ENCODE measurements around the gene POLQ. TPM values are rescaled to one million over a fixed set of nuclear protein-coding genes. Genes with fewer than 3 reads are reported as not detected.

Gene POLQ
- total and polyA plus RNA-seq, 9 of the 15 experiments (the other 6 are each of a cell fraction or from before 2014, with no cell fraction given): 1.5 to 19.0 (median 8.8) TPM

DNA sequence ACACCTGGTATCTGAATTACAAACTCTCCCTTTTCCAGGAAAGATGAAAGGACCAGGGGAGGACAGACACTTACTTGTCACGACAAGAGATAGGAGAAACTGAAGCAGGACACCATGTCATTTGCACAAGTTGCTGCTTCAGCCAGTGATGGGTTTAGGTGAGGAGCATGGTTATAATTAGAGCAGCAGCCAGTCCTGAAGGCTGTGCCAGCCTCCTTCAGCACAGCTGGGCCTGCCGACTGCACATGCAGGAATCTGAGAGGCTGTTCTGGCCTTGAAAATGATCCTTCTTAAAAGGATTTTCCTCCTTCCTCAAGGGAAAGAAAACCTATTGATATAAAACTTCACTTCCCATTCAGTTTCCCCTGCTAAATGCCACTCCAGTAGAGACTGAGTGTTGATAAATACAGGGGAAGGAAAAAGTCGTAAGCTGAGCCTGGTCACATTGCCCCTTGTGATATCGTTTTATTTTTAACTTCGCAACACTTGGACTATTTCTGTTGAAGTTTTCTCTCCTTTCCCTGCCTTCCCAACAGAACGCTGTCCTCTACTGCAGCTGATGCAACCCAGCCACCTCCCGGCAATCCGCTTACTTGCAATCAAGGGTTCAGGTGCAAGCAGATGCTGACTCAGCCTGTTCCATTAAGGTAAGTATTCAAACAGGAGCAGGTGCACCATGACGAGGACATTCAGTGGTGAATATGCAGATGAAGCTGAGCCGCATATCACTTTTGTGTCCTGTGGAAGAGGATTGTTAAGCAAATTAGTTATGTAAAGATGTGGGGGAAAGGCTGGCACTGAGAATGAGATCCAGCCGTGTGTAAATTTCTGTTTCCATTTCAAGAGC, 47.3 kb upstream of the POLQ start, which contains the start of gene FBXO40 (continued):
- TF ChIP-seq HIVEP1 (CRISPR knock-in tag; IDR thresholded peaks at IDR 0.05) (no peak), MAFF (IDR thresholded peaks at IDR 0.05; ENCODE audit: low read length) (peak; percentile 51; the same call in 1 of the 2 replicates), HDAC3 (IDR thresholded peaks at IDR 0.05; ENCODE audit: borderline replicate concordance, partially characterized antibody) (no peak), CEBPG (CRISPR knock-in tag; IDR thresholded peaks at IDR 0.05) (peak; percentile 75), CEBPG (tag; conservative IDR thresholded peaks at IDR 0.05 in 1 of 2, IDR thresholded peaks at IDR 0.05 in 1 of 2) (0 out of 4 replicates have a peak, but pooled peaks of 1 of the 2 experiments have one; percentile 28)

DNA sequence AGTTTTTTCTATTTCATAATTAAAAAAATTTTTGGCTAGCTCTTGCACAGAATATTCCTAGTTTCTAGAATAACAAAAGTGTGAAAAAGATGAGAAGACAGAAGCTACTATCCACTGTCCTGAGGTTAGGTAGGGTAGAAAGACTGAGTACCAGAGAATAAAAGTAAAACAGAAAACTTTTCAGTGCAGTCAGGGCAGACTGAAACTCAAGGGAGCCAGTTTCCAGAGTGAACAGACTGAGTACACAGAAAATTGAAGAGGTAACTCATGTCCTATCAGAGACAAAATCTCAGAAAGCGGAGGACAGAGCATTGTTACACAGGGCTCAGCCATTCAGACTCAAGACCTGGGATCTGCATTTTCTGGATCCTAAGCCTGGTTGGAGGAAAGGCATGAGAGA, 38.6 kb upstream of the POLQ start:
- H3K9me3 ChIP-seq (replicated peaks; ENCODE audit: control insufficient read depth, insufficient read depth, low read depth, low read length): no peaks in the 10 kb centered on the region
- no peaks in the 10 kb centered on the region for H3K36me3 ChIP-seq (ENCODE audit: control insufficient read depth, insufficient read depth, low read length)
- no peak overlapping the region for H3K4me2 ChIP-seq (ENCODE audit: insufficient read depth, low read length)
- H2AFZ ChIP-seq (ENCODE audit: low read depth, low read length): no peak overlapping the region
- no peak overlapping the region for H3K4me3 ChIP-seq
- in situ Hi-C loops (cut with MboI): no loop called here
- H3K4me1 ChIP-seq (replicated peaks in 1 of 2; ENCODE audit: control insufficient read depth in 2 of 2, insufficient read depth in 2 of 2, low read length in 2 of 2): no peaks in the 10 kb centered on the region; a peak in 1 of 5 replicates
- no peak for DNase-seq (ENCODE audit: extremely low read depth in 1 of 4, low spot score in 3 of 4)
- no peaks in the 10 kb centered on the region for H4K20me1 ChIP-seq (replicated peaks; ENCODE audit: control insufficient read depth, insufficient read depth, low read length)
- no TSS peak for BruUV-seq (replicated peaks)
- no peaks in the 10 kb centered on the region for H3K9me1 ChIP-seq (ENCODE audit: control insufficient read depth, insufficient read depth, low read length)
- no peaks in the 10 kb centered on the region for H3K79me2 ChIP-seq (ENCODE audit: control insufficient read depth, insufficient read depth, low read length)
- 14% methylated on average over 1 of the region's 1 CpG for WGBS (ENCODE audit: insufficient coverage, low coverage, missing lambda C conversion rate)
- H3K27ac ChIP-seq (ENCODE audit: extremely low read depth, low read depth, low read length): no peak overlapping the region
- CTCF ChIA-PET (ENCODE audit: low intra/inter-chr PET ratio): no interaction called here
- H3K27me3 ChIP-seq (ENCODE audit: control insufficient read depth in 2 of 2, insufficient read depth in 2 of 2, low read length in 2 of 2): no peaks in the 10 kb centered on the region
- FAIRE-seq: no peak
- POLR2A ChIA-PET: no interaction called here
- no peak for ATAC-seq
- no peak overlapping the region for H3K9ac ChIP-seq (ENCODE audit: insufficient read depth in 1 of 2, low read depth in 2 of 2, low read length in 2 of 2)
- intact Hi-C loops (cut with micrococcal nuclease): no loop called here
- TF ChIP-seq NR2C2 (CRISPR knock-in tag; IDR thresholded peaks at IDR 0.05): no peak
- no peak for TF ChIP-seq NR2C2 (tag; IDR thresholded peaks at IDR 0.05)
- TF ChIP-seq, protein P1, sequence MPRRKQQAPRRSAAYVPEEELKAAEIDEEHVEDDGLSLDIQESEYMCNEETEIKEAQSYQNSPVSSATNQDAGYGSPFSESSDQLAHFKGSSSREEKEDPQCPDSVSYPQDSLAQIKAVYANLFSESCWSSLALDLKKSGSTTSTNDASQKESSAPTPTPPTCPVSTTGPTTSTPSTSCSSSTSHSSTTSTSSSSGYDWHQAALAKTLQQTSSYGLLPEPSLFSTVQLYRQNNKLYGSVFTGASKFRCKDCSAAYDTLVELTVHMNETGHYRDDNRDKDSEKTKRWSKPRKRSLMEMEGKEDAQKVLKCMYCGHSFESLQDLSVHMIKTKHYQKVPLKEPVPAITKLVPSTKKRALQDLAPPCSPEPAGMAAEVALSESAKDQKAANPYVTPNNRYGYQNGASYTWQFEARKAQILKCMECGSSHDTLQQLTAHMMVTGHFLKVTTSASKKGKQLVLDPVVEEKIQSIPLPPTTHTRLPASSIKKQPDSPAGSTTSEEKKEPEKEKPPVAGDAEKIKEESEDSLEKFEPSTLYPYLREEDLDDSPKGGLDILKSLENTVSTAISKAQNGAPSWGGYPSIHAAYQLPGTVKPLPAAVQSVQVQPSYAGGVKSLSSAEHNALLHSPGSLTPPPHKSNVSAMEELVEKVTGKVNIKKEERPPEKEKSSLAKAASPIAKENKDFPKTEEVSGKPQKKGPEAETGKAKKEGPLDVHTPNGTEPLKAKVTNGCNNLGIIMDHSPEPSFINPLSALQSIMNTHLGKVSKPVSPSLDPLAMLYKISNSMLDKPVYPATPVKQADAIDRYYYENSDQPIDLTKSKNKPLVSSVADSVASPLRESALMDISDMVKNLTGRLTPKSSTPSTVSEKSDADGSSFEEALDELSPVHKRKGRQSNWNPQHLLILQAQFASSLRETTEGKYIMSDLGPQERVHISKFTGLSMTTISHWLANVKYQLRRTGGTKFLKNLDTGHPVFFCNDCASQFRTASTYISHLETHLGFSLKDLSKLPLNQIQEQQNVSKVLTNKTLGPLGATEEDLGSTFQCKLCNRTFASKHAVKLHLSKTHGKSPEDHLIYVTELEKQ (CRISPR knock-in tag; IDR thresholded peaks at IDR 0.05): no peak
- no peak for TF ChIP-seq HOXB6 (CRISPR knock-in tag; IDR thresholded peaks at IDR 0.05; ENCODE audit: borderline replicate concordance)
- TF ChIP-seq RFX7 (CRISPR knock-in tag; IDR thresholded peaks at IDR 0.05): no peak
- no peak for TF ChIP-seq NBN (IDR thresholded peaks at IDR 0.05; ENCODE audit: low read depth)
- no peak for TF ChIP-seq ZNF445 (CRISPR knock-in tag; IDR thresholded peaks at IDR 0.05; ENCODE audit: low read depth)
- TF ChIP-seq ZNF174 (CRISPR knock-in tag; IDR thresholded peaks at IDR 0.05): no peak
- TF ChIP-seq ZNF79 (CRISPR knock-in tag; IDR thresholded peaks at IDR 0.05; ENCODE audit: low read depth): no peak
- no peak for TF ChIP-seq ESRRA (IDR thresholded peaks at IDR 0.05; ENCODE audit: borderline replicate concordance, low read depth)
- no peak for TF ChIP-seq ZNF408 (CRISPR knock-in tag; IDR thresholded peaks at IDR 0.05; ENCODE audit: low read depth)
- no peak for TF ChIP-seq TAF1 (IDR thresholded peaks at IDR 0.05; ENCODE audit: control insufficient read depth, extremely low read depth, insufficient read depth, low read length, severe bottlenecking)
- TF ChIP-seq DACH1 (IDR thresholded peaks at IDR 0.05; ENCODE audit: partially characterized antibody): no peak
- TF ChIP-seq WHSC1 (IDR thresholded peaks at IDR 0.05; ENCODE audit: low read length): no peak
